Measurements from ENCODE around the gene FXR2.
"Not testable (repeated sequence)": the region's sequence is repeated elsewhere in the genome, so short reads cannot be mapped to it uniquely, and the experiment has no call there.

The FXR2 gene

DNA sequence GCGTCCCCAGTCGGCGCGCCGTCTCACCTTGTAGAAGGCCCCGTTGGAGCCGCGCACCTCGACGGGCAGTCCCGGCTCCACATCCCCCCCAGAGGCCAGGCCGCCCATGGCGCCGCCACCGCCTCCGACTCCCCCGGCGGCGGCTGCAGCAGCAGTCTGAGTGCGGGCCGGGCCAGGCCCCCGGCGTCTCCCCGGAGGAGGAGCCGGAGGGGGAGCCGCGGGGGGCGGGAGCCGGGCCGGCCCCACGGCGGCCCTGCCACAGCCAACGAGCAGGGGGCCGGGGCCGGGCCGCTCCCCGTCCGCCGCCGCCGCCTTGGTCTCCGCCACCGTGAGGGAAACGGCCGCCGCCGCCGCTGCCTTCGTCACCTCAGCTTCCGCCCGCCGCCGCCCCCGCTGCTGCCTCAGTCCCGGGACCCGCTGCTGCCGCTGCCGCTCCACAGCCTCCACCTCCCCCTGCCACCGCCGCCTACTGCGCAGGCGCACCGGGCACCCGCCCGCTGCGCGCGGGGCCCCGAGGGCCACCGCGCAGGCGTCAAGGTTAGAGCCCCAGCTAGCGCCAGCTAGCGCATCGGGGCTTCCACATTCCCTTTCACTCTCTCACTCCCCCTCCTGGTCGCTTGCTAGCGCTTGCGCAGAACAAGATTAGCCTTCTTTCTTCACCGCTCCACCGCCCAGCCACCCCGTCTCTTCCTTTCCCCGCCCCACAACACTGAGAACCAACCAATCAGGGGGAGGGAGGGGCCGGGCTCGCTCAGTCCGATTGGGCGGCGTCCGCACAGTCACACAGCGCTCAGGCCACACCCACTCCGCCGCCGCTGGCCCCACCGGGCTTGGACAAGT is at the start of gene FXR2:
Gene FXR2, minus strand, starts transcription at position 473 of the 840 bp plus-strand sequence. Its CDS starts 365 bp downstream, at position 108.
- DNase-seq = peak; percentile 98

DNA sequence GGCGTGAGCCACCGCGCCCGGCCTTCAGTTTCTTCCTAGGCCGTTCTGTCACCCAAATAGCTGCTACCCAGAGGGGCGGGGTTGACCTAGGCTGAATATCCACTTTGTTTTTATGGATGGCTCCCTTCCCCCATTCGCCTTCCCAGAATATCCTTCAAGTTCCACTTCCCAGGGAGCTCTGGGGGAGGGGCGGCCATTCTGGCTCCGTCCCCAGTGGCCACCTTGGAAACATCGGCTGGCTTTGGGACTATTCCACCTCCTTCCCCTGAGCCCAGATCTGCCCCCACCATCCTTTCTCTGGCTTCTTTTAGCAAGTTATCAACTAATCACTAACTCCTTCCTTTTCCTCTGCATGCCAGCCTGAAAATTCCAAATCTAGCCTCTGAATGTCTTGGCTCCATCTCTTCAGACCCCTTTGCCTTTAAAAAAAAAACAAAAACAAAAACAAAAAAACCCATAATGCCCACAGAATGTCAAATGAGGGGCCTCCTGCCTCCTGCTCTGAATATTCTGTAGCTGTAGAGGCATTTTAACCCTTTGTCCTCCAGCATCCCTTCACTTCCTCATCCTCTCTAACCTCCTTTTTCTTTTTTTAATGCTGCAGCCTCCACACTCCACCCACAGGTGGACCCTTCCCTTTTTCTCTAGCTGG is 42.4 kb upstream of the FXR2 start:
- no peak for DNase-seq

DNA sequence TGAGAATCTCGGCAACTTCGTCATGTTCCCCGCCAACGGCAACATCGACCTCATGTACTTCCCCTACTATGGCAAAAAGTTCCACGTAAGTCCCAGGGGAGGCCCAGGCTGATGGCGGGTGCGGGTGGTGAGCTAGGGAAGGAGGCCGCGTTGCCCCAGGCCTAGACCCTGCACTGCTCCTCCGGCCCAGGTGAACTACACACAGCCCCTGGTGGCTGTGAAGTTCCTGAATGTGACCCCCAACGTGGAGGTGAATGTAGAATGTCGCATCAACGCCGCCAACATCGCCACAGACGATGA is 40.8 kb upstream of the FXR2 start:
- DNase-seq = no peak

DNA sequence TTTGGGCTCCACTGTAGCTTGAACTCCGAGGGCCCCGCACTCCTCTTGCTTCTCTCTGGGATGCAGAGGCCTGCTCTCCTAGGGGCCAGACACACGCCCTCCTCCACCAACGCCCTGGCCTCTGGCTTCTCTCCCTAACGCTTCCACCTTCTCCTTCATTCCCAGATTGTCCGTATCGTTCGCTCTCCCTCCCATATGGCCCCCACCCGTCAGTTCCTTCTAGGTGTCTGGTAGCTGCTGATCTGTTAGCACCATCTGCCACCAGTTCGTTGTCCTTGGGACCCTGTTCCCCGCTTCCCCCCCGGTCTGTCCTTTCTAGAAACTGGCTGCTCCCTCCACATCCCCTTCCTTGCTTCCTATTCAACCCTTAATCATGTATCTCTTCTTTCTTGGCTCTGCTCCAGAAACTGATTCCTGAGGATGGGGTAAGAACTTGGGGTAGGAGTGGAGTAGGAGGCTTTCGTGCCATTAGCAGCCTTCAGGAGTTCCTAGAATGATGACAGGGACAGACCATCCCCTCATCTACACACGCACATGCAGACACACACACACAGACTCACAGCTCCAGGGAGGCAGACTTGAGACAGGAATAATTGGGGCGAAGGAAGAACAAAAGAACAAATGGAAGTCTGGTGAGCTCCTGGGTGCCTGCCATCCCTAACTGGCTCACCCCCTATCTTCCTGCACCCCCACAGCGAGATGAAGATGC is 40.3 kb upstream of the FXR2 start:
- no peak for DNase-seq

- no peak for DNase-seq
Observed at GRCh38 chr17:7652388-7653356, 38.0 kb upstream of the FXR2 start.

GRCh38 chr17:7651665-7652387 is 37.1 kb upstream of the FXR2 start:
- no peak for DNase-seq

DNA sequence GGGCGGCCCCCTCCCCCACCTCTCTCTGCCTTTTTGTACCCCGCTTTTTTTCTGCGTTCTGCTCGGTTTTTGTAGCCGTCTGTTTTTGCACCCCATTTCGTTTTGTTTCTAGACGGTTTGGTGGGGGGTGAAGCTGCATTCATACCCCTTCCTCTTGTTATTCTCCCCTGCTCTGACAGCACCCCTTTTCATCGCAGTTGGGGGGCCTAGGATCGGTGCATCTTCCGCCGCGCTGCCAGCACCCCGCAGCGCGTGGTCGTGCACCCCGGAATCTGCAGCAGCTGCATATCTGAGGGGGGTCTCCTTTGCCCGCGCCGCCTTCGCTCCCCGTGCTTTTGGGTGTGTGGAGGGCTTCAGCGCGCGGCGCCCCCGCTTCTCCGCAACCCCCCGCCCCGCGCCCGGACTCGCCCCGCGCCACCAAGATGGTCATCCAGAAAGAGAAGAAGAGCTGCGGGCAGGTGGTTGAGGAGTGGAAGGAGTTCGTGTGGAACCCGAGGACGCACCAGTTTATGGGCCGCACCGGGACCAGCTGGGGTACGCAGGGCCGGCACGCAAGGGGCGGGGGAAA is 36.5 kb upstream of the FXR2 start:
- DNase-seq = no peak

DNA sequence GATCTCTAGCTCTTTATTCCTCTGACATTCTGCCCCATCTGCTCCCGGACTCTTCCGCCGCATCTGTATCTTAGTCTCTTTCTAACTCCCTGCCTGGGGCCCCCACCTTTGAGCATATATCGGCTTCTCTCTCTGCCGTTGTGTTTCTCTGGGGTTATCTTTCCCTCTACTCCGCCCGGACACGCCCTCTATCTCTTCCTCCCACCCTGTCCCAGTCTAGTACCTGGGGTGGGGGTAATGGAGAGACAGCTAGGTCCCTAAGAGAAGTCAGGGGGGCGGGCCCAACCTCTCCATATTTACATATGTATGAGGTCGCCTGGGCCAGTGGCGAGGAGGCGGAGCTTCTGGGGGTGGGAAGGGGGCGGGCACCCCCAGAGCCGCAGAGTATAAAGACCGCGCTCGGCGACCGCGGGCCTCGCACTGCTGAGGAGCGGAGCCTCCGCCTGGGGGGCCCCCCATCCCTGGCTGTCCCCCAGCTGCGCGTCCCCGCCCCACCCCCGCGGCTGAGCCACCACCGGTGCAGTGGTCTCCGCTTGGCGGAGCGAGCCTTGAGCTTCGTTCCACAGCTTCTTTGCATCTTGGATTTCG is 35.9 kb upstream of the FXR2 start, which contains the start of gene ATP1B2:
Gene ATP1B2, plus strand, starts transcription at position 418 of the 588 bp plus-strand sequence. CDS start 593 bp downstream, outside the sequence.
- DNase-seq = peak; percentile 74 to 79

DNA sequence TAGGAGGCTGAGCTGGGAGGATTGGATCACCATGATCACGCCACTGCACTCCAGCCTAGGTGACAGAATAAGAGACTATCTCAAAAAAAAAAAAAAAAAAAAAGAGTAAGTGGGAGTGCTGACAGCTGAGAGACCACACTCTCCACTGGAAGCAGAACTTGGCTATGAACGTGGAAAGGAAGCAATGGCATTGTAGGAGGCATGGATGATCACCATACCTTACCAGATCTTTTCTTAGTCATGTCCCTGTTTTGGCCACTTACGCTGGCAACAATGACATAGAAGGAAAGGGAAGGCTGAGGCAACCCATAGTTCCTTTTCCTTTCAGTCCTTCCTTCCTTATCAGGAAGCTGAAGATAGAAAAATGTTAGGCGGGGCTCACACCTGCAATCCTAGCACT is 32.3 kb upstream of the FXR2 start:
- DNase-seq = no peak

DNA sequence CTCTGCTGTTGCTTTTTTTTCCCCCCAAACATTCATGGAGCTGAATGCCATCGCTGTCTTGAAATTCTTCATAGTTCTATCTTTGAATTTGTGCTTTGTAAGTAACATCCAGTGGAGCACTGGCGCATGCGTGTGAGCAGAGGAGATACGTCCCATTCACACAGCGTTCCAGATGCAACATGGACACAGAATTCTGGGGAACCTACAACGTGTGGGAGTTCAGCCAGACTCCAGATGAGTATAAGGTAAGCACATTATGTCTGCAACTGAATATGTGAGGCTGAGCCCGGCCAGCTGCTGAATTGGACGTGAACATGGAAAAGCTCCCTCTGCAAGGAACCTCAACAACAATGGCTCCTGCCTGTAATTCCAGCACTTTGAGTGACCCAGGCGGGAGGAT is 31.8 kb upstream of the FXR2 start:
- no peak for DNase-seq

GRCh38 chr17:7644775-7645174 is 30.1 kb upstream of the FXR2 start:
- DNase-seq = no peak

GRCh38 chr17:7641635-7642034 is 26.9 kb upstream of the FXR2 start:
- DNase-seq = not testable (repeated sequence)

- no peak for DNase-seq
Observed at GRCh38 chr17:7640783-7641182, 26.1 kb upstream of the FXR2 start.

GRCh38 chr17:7636163-7636562 is 21.5 kb upstream of the FXR2 start:
- DNase-seq = no peak

- DNase-seq = no peak
Observed at GRCh38 chr17:7634384-7634783, 19.7 kb upstream of the FXR2 start.

- DNase-seq = no peak
Observed at GRCh38 chr17:7633093-7633492, 18.4 kb upstream of the FXR2 start.

GRCh38 chr17:7632492-7632894 is 17.8 kb upstream of the FXR2 start:
- DNase-seq = no peak

DNA sequence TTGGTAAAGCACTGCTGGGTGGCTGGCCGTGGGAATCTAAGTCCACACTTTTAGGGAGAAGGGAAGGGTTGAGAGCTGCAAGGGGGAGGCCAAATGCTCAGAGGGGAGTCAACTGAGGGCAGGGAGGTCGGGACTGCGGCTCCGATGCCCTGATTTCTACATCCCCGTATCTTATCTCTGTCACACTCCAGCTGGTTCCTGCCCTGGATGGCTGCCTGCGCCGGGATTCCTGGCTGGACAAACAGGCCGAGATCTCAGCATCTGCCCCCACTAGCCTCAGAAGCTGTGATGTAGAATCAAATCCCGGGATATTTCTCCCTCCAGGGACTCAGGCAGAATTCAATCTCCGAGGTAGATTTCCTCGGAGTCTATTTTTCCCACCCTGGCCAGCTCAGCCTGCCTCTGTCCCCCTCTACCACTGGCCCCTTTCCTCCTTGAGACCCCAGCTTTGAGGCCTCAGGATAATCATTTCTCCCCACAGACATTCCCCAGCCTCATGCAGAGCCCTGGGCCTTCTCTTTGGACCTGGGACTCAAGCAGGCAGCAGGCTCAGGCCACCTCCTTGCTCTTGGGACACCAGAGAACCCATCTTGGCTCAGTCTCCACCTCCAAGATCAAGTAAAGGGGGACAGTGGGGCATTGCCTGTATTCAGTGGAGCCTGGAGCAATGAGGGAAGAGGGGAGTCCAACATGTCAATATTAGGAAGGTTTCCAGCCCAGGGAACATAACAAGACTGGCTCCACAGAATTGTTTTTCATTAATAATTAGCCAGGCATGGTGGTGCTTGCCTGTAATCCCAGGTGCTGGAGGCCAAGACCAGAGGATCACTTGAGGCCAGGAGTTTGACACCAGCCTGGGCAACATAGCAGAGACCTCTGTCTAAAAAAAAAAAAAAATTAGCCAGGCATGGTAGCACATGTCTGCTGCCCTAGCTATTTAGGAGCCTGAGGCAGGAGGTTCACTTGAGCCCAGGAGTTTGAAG is 17.0 kb upstream of the FXR2 start:
- DNase-seq = no peak

DNA sequence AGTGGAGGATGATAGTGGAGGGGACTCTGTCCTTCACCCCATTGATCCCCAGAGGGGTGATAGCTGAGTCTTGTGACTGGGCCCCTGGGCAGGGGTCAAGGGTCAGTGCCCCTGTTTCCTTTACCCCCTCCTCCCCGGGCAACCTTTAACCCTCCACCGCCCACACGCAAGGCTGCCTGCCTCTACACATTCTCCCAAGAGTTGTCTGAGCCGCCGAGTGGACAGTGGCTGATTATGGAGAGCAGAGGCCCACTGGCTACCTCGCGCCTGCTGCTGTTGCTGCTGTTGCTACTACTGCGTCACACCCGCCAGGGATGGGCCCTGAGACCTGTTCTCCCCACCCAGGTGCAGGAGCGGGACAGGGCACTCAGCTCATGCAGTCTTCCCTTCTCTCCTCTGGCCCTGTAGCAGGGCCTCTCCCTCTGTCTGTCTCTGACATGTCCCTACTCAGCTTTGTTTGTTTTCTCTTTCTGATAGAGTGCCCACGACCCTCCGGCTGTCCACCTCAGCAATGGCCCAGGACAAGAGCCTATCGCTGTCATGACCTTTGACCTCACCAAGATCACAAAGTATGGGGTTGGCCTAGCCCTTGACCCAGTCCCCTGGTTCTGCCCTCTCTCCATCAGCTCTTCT is 15.4 kb upstream of the FXR2 start, which contains the start of gene SHBG:
Gene SHBG, plus strand, starts transcription at position 197 of the 633 bp plus-strand sequence. Its CDS starts 38 bp downstream, at position 235.
- no peak for DNase-seq

Data from cerebellar nuclear complex (tissue), 1 donor.